NCI-H146 (cell line): ENCODE results near the gene MYO3B.

Source experiments
- DNase-seq: peaks from one replicate; lab custom pipeline; 2025; lab: John Stamatoyannopoulos, UW

The MYO3B gene

GRCh38 chr2:170300993-170301392, 123.0 kb downstream of the MYO3B start:
- DNase-seq, result no peak

GRCh38 chr2:170301626-170302025, 123.7 kb downstream of the MYO3B start:
- peak; percentile 41 for DNase-seq

- no peak for DNase-seq
Measured at GRCh38 chr2:170305711-170306110, 127.8 kb downstream of the MYO3B start.

- no peak for DNase-seq
Measured at GRCh38 chr2:170306293-170306873, 128.4 kb downstream of the MYO3B start.

GRCh38 chr2:170307052-170307451, 129.1 kb downstream of the MYO3B start:
- no peak for DNase-seq

GRCh38 chr2:170307555-170308351, 129.8 kb downstream of the MYO3B start:
- DNase-seq, result peak; percentile 87

- no peak for DNase-seq
Measured at GRCh38 chr2:170310876-170311502, 133.0 kb downstream of the MYO3B start.

- DNase-seq, result peak; percentile 68
Measured at GRCh38 chr2:170313347-170313991, 135.5 kb downstream of the MYO3B start.

GRCh38 chr2:170313992-170314348, 136.0 kb downstream of the MYO3B start:
- no peak for DNase-seq

GRCh38 chr2:170314744-170315447, 136.9 kb downstream of the MYO3B start:
- DNase-seq, result no peak

- DNase-seq, result no peak
Measured at GRCh38 chr2:170320948-170321347, 143.0 kb downstream of the MYO3B start.

GRCh38 chr2:170321526-170321925, 143.6 kb downstream of the MYO3B start:
- no peak for DNase-seq

- DNase-seq, result peak; percentile 31
Measured at GRCh38 chr2:170322140-170322766, 144.3 kb downstream of the MYO3B start.

- no peak for DNase-seq
Measured at GRCh38 chr2:170323743-170324142, 145.8 kb downstream of the MYO3B start.

GRCh38 chr2:170324640-170325046, 146.7 kb downstream of the MYO3B start:
- peak; percentile 87 for DNase-seq

- no peak for DNase-seq
Measured at GRCh38 chr2:170330881-170331280, 152.9 kb downstream of the MYO3B start.

- DNase-seq, result peak; percentile 91
Measured at GRCh38 chr2:170332676-170333402, 154.9 kb downstream of the MYO3B start.

- DNase-seq, result no peak
Measured at GRCh38 chr2:170335351-170335750, 157.4 kb downstream of the MYO3B start.

- DNase-seq, result no peak
Measured at GRCh38 chr2:170336408-170336807, 158.5 kb downstream of the MYO3B start.

GRCh38 chr2:170336916-170337315, 159.0 kb downstream of the MYO3B start:
- no peak for DNase-seq

- peak; percentile 52 for DNase-seq
Measured at GRCh38 chr2:170339322-170339721, 161.4 kb downstream of the MYO3B start.
